ENCODE measurements around the gene PLEK2.

GRCh38 chr14:67387195-67387594 lies 24.8 kb downstream of the PLEK2 start:
- no peak for TF ChIP-seq POLR2AphosphoS5 (IDR thresholded peaks at IDR 0.05)
- TF ChIP-seq CTCF (IDR thresholded peaks at IDR 0.05), result no peak

Data from upper lobe of left lung (tissue), 4 donors.